CD4-positive, alpha-beta T cell treated with Interleukin-6 at 100 ng/mL for 8 hours (primary cell): ENCODE measurements around the gene AFF2.

Experiments used
- DNase-seq: peaks from one replicate; pipeline ENCODE4 v3.0.0-alpha.2; 2020; ENCODE audit warnings: mixed read lengths, low spot score

AFF2 gene

GRCh38 chrX:148928811-148929210 is 428.4 kb downstream of the AFF2 start:
- no peak for DNase-seq

- no peak for DNase-seq
Measured at GRCh38 chrX:148929686-148930085, 429.3 kb downstream of the AFF2 start.

- no peak for DNase-seq
Measured at GRCh38 chrX:148930206-148930729, 429.9 kb downstream of the AFF2 start.

DNA sequence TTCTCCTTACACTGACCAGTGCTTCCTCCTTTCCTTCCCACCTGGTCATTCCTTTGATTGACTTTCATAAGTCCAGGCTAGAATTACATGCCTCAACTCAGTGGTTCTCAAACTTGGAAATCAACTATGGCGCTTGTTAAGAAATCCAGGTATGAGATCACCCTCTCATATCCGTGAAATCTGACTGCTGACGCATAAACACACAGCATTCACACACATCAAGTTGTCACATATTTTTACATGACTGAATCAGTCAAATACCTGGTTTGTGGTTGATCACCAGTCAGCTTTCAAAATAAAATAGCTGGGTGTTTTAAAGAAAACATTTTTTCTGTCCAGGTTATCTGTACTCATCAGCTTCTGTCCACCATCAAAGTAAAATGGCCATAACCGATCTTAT is 433.5 kb downstream of the AFF2 start:
- DNase-seq = no peak

- DNase-seq = no peak
Measured at GRCh38 chrX:148938348-148938747, 437.9 kb downstream of the AFF2 start.

DNA sequence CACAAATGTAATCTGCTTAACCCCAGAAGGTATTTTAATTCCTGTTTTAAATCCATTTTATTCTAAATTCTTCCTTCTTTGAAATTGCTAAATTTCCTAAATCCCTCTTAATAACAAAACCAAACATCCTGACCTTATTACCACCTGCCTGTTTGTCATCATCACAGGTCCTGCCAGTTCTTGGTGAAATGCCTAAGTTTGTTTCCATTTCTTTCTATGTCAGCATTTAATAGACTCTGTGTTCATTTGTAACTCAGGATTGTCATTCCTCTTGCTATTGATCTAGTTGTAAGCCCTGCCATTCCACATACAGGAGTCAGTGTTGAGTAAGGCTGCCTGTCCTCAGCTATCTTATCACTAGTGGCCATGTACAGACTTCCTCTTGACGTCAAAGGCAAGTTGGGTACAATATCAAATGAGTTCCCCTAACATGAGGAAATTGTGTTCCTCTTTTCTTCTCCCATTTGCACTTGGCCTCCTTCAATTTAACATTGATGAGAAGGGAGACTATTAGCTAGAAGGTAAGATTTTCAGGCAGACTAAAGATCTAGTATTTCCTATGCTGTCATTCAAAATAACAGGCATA is 440.1 kb downstream of the AFF2 start:
- DNase-seq = no peak

- no peak for DNase-seq
Measured at GRCh38 chrX:148942754-148943153, 442.3 kb downstream of the AFF2 start.

DNA sequence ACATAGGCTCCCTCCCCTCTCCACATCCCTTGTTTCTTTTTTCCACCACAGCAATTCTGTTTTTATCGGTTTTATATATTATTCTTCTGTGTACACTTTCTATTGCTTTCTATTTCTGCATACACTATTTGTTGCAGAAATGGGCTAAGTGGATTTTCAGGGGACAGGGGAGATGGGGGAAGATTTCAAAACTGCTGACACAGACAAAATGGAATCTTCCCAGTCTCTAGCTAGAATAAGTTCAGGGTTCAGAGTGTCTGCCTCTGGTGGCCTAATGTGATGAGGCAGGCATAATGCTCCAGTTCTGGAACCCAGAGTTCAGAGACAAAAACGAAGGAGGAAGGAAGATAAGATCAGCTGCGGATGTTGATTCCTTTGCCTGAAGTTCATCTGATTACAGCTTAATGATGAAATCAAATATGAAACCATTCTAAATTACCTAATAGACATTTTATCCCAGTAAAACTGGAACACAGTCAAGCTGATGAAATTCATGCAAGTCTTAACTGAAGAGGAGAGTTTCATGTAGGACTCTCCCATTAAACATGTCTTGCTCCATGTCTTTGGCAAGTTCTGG is 447.1 kb downstream of the AFF2 start:
- no peak for DNase-seq

DNA sequence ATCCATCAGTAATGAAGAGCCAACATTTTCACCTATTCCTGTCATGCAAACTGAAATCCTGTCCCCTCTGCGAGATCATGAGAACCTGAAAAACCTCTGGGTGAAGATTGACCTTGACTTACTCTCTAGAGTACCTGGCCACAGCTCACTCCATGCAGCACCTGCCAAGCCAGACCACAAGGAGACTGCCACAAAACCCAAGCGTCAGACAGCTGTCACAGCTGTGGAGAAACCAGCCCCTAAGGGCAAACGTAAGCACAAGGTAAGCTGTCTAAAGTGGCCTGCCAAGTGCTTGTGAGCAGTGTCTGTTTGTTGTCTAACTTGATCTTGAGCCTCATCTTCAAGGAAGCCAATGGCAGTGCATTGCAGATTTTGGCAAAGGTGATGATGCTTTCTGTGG is 455.9 kb downstream of the AFF2 start:
- no peak for DNase-seq

DNA sequence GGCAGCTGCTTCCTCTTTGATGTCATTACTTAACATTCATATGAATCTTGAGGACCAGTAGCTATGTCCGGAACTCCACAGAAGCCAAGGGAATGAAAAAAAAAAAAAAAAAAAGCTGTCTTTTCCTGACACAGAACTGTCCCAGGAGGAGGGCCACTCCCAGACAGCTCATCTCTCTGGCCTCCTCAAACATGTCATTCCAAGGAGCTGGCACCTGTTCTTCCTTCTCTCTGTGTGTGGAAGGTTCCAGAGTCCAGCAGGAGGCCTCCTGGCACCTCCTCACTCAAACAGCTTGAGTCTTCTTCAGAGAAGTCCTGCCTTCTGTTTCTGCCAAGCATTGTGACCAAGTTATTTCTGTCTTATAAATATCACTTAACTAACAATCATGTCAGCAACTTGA is 458.5 kb downstream of the AFF2 start:
- DNase-seq = no peak

DNA sequence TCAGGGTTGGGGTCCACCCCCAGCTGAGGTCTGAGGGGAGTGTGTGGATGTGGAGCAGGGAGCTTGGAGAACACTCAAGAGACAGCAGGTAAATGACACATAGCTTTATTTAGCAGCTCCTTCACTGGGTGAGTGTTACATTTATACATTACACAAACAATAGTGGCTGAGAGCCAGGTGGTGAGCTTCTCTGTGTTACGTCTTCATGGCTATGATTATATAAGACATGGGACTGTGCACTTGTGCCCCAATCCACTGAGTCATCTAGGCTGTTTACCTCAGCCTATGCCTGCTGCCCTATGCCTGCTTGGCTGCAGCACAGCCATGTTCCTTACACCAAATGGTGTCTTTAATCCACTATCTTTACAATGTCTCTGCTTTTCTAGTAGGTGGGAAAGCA is 459.6 kb downstream of the AFF2 start:
- DNase-seq = no peak

DNA sequence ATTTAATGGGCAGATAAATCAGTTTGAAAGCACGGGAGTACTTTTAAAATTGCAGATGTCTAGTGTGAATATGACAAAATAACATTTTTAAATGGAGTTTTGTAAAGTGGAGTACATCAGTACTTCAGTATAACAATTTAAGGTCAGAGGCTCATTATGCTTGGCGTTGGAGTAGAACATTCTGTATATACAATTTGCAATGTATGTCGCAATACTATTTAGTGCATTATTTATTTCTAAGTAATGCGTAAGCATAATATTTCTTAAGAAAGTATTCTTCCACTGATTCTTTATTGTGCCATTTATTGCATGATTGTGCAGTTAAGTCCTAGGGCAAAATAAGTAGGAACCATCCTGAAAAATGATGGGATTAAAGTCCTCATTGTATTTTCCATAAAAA is 461.6 kb downstream of the AFF2 start:
- no peak for DNase-seq

DNA sequence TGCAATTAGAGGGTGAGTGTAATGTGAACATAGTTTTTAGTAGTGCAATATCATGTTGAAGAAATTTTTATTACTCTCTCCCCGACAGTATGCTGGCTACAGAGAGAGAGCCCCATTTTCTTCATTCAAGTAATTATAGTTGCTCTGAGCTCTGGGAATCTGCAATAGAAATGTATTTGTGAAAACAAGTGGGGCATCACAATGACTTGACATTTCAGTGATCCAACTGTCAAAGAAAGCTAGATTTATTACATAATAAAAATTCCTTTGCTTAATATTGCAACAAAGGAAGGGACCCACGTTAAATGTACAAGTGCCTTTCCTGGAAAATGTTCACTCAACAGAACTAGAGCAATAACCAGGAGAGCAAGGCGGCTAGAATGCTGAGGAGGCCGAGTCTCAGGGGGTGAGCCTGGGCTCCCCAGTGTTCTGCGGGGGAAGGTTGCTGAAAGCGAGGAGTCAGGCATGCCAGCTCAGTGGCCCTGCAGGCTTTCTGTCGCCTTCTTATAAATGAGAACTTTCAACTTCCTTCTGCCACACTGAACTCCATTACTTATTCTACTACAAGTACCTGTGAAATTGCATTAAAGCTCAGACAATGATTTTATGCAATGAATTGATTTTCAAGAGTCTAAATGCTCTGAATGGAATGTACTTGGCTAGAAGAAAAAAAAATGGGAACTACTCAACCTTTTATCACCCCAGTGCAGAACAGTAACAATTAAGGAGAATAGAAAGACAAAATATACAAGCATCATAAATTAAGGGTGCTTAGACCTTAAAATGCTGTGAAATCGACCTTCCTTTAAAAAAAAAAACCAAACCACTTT is 476.4 kb downstream of the AFF2 start:
- DNase-seq = no peak

GRCh38 chrX:148979786-148980185 is 479.4 kb downstream of the AFF2 start:
- DNase-seq = no peak

DNA sequence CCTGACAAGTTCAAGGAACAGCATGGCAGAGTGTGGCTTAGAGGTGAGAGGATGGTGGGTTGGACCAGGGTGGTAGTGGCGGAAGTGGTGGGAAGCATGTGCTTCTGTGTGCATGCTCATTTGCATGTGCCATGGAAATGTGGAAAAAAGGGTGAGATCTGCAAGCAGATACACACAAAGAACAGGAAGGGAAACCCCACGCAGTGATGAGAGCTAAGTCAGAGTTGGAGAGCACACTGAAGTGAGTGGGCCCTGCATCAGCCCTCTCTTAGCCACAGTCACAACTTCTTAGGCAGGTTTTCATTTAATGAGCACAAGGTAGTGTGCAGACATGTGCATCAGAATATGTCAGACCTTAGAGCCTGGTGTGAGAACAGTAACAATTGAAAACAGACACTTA is 483.8 kb downstream of the AFF2 start:
- DNase-seq = no peak

DNA sequence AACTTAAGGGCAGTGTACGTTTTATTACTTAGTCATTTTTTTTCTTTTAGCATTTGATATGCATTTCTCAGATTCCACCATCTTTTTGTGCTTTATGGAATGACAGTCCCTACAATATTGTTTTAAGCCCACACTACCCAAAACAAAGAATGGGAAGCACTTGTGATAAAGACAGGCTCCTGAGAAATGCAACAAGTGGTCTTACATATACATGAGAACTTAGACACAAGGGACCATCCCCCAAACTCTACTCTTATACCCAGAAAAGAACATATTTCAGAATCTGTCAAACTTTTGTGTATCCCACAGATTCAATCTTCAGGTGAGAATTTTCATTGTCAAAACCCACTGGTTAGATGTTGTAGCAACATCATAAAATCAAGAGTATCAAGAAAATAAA is 491.1 kb downstream of the AFF2 start:
- DNase-seq = no peak

GRCh38 chrX:148995661-148996060 is 495.2 kb downstream of the AFF2 start:
- DNase-seq = no peak

DNA sequence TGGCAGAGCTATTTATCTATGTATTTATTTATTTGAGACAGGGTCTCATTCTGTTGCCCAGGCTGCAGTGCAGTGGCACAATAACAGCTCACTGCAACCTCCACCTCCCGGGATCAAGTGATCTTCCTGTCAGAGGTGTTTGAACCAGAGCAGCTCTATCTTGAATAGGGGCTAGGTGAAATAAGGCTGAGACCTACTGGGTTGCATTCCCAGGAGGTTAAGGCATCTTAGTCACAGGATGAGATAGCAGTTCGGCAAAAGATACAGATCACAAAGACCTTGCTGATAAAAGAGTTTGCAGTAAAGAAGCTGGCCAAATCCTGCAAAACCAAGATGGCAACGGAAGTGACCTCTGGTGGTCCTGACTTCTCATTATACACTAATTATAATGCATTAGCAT is 501.9 kb downstream of the AFF2 start:
- DNase-seq = no peak

DNA sequence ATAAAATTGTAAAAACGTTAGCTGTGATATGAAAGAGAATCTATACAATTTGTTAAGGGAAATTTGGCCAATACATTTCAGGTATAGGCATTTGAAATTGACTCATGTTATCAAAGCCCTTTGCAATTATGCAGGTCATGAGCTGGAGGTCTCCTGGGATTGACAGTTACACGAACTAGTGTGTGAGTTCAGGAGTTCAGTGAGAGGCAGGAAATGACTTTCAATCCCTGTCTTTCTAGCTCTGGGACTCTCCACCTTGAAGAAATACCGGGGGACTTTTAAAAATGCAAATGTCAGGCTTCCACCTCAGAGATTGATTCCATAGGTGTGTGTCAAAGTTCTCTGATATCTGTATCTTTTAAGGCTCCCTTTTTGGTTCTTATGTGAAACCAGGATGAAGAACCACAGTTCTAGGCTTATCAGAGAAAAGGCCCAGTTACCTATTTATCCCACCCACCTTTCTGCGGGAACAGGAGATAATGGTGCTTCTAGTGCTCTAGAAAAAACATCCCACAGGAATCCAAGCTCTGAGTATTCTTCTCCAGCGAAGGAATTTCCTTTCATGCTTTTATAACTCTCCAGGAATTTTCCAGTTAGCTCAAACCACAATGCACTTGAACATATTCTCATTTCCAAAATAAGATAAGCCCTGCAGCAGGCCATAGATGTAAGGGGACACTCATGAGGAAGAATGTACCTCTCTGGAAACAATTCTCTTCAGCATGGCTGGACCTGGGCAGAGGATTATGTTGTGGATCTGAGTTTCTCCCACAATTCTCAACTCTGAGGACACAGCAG is 503.6 kb downstream of the AFF2 start:
- no peak for DNase-seq

GRCh38 chrX:149004936-149005335 is 504.5 kb downstream of the AFF2 start:
- DNase-seq = no peak

- DNase-seq = no peak
Measured at GRCh38 chrX:149006235-149006634, 505.8 kb downstream of the AFF2 start.

- DNase-seq = no peak
Measured at GRCh38 chrX:149007423-149007822, 507.0 kb downstream of the AFF2 start.
